ENCODE results near the gene CAMK1D.

Gene CAMK1D

DNA sequence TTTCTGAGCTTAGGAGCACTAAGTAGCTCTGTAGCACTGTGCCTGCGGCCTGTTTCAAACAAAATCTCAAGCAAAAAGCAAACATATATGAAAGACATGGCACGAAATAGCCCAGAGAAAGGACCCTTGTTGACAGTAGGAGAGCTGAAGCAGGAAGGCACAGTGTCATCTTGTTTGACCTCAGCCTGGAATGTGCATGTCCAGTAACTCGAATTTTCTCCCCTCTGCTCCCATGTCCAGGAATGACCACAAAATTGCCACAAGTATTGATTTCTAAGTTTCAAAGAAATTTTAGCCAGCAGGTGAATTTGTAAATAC is 351.2 kb downstream of the CAMK1D start:
- no peak for TF ChIP-seq CTCF (IDR thresholded peaks at IDR 0.05; ENCODE audit: control insufficient read depth, extremely low read depth, insufficient read depth)
- DNase-seq (ENCODE audit: low read depth) = no peak
- no peak overlapping the region for H3K4me3 ChIP-seq (ENCODE audit: low read depth, low read length)

GRCh38 chr10:12701696-12702095 is 352.3 kb downstream of the CAMK1D start:
- TF ChIP-seq CTCF (IDR thresholded peaks at IDR 0.05; ENCODE audit: control insufficient read depth, extremely low read depth, insufficient read depth) = no peak
- DNase-seq (ENCODE audit: low read depth) = no peak
- no peak overlapping the region for H3K4me3 ChIP-seq (ENCODE audit: low read depth, low read length)

DNA sequence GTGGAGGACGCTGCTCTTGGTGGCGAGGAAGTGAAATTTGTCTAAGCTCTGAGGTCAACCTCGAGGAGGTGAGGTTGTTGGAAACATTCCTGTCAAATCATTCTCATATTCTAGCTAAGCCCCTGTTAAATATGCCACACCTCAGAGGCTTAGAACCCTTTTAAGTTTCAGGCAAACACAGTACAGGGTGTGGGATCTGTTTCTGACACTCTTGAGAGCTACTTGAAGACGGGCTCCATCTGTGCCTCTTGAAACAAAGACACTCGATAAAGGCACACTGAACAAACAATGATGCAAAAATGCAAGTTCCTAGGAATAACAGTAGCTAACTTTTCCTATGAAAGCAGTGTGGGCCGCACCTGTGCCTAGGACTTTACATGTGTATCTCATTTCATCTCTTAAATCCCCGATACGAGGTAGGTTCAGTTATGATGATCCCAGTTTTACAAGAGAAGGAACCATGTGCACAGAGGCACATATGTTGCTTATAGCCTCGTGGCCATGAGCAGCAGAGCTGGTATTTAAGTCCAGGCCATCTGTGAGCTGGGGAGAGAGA is 352.9 kb downstream of the CAMK1D start:
- TF ChIP-seq CTCF (IDR thresholded peaks at IDR 0.05; ENCODE audit: control insufficient read depth, extremely low read depth, insufficient read depth) = no peak
- DNase-seq (ENCODE audit: low read depth) = no peak
- no peak overlapping the region for H3K4me3 ChIP-seq (ENCODE audit: low read depth, low read length)

DNA sequence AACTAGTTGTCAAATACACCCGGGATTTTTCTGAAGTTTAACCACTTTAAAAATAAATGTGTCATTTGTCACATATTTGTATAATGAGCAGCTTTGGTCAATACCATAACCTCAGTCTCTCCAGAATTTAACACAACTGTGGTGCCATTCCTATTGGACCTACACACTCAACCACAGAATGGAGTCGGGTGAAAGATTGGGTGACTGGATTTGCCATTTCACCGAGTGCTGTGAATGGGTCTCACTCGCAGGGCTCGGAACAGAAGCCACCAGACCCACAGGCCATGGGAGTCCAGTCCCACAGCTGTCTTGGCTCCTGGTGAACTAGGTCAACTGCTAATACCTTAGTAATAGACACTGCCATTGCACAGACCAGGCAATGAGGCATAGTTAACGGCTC is 353.8 kb downstream of the CAMK1D start:
- TF ChIP-seq CTCF (IDR thresholded peaks at IDR 0.05; ENCODE audit: control insufficient read depth, extremely low read depth, insufficient read depth) = no peak
- no peak overlapping the region for H3K4me3 ChIP-seq (ENCODE audit: low read depth, low read length)
- DNase-seq (ENCODE audit: low read depth) = no peak

GRCh38 chr10:12703813-12704212 is 354.5 kb downstream of the CAMK1D start:
- no peak for TF ChIP-seq CTCF (IDR thresholded peaks at IDR 0.05; ENCODE audit: control insufficient read depth, extremely low read depth, insufficient read depth)
- no peak for DNase-seq (ENCODE audit: low read depth)
- no peak overlapping the region for H3K4me3 ChIP-seq (ENCODE audit: low read depth, low read length)

DNA sequence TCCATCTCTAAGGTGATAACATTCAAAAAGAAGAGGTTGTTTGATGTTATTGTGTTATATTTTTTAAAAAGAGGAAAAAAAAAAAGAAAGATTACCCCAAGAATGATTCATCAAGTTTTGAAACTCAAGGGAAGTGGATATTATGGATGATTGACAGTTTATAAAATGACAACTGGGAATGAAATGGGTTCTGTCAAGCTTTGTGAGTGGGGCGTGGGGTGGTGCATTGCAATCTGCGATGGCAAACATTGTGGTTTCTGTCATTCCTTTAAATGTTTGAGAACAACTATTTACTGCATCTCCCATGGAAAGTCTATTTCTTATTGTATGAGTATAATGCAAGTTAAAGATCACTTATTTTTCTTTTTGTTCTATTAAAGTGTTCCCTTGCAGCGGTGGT is 355.1 kb downstream of the CAMK1D start:
- TF ChIP-seq CTCF (IDR thresholded peaks at IDR 0.05; ENCODE audit: control insufficient read depth, extremely low read depth, insufficient read depth) = no peak
- H3K4me3 ChIP-seq (ENCODE audit: low read depth, low read length) = no peak overlapping the region
- DNase-seq (ENCODE audit: low read depth) = no peak

- TF ChIP-seq CTCF (IDR thresholded peaks at IDR 0.05; ENCODE audit: control insufficient read depth, extremely low read depth, insufficient read depth) = no peak
- H3K4me3 ChIP-seq (ENCODE audit: low read depth, low read length) = no peak overlapping the region
- no peak for DNase-seq (ENCODE audit: low read depth)
Observed at GRCh38 chr10:12705943-12706342, 356.6 kb downstream of the CAMK1D start.
